Fibroblast of skin of left quadriceps (primary cell): ENCODE measurements around the gene TCEAL1.
"Not testable (repeated sequence)": the region's sequence is repeated elsewhere in the genome, so short reads cannot be mapped to it uniquely, and the experiment has no call there.

ENCODE experiments used
- DNase-seq, 2 experiments: peaks; one replicate each; pipeline ENCODE4 v3.0.0-alpha.2; 2013; ENCODE audit warnings: low read depth in 2 of 2

The TCEAL1 gene

GRCh38 chrX:103628386-103629317, at the start of gene TCEAL1:
TSS of gene TCEAL1 (plus strand) at chrX:103628975. CDS start at chrX:103629917, 942 bp downstream.
- no peak for DNase-seq

GRCh38 chrX:103584596-103584995, 44.2 kb upstream of the TCEAL1 start:
- no peak for DNase-seq

DNA sequence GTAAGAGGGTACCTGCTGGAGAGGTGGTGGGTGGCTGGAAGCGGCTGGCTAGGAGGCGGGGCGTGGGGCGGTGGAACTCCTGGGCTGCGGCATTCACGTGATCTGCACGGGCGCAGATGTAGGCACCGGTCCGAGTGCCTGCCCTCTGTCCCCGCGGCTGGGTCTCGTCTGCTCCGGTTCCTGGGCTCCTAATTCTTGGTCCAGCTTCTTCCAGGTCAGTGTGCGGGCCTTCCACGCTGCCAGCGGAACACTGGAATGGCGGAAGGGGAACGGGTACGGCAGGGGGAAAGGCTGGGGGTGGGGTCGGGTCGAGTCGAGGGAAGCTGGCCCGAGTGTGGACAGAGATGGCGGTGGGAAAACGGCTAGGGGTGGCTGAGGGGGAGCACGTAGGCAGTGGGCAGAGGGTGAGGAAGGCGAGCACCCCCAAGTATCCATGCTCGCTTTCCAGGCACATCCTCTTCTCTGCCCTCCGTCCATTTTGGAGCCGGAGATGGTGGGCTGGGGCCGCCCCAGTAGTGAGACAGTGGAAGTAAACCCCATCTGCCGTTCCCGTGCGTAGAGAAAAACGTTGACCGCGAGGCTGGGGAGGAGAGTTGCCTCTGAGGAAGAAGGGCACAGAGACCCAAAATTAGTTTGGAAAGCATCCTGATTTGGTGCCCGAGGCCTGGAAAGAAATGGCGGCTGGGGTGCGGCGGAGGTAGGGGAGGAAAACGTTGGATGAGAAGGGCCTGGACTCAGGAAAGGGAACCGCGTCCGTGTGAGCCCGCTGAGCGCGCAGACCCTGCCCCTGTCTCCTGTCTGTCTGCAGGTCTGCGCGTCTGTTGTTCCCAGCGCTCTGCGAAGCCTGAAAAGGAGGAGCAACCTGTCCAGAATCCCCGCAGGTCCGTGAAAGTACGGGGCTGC, 43.1 kb upstream of the TCEAL1 start, which contains the start of gene TCEAL4:
TSS of gene TCEAL4 (plus strand) at position 105 of the 903 bp plus-strand sequence. CDS start 1,161 bp downstream, outside the sequence.
- DNase-seq: no peak

DNA sequence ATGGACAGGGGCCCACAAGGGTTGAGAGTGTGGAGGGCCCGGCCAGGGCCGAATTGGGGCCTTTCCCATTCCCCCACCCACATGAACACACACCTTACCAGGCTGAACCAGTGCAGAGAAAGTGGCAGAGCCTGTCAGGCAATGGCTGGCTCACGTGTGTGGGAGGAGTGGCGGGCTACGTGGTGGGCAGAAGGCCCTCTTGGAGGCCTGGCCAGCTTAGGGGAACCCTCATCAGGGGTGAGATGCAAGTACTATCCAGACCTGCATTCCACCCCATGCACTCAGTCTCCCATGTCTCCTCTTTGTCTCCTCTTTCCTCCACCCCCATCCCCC, 42.5 kb upstream of the TCEAL1 start:
- DNase-seq: no peak

GRCh38 chrX:103586659-103587058, 42.1 kb upstream of the TCEAL1 start:
- DNase-seq: no peak

DNA sequence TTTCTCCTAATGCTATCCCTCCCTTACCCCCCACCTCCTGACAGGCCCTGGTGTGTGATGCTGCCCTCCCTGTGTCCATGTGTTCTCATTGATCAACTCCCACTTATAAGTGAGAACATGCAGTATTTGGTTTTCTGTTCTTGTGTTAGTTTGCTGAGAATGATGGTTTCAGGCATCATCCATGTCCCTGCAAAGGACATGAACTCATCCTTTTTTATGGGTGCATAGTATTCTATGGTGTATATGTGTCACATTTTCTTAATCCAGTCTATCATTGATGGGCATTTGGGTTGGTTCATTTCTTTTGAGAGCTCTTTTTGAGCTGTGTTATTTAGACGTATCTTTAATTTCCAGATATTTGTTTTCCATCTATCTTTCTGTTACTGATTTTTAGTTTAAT, 36.5 kb upstream of the TCEAL1 start:
- not testable (repeated sequence) for DNase-seq

- DNase-seq: not testable (repeated sequence)
Observed at GRCh38 chrX:103595202-103595601, 33.6 kb upstream of the TCEAL1 start.

DNA sequence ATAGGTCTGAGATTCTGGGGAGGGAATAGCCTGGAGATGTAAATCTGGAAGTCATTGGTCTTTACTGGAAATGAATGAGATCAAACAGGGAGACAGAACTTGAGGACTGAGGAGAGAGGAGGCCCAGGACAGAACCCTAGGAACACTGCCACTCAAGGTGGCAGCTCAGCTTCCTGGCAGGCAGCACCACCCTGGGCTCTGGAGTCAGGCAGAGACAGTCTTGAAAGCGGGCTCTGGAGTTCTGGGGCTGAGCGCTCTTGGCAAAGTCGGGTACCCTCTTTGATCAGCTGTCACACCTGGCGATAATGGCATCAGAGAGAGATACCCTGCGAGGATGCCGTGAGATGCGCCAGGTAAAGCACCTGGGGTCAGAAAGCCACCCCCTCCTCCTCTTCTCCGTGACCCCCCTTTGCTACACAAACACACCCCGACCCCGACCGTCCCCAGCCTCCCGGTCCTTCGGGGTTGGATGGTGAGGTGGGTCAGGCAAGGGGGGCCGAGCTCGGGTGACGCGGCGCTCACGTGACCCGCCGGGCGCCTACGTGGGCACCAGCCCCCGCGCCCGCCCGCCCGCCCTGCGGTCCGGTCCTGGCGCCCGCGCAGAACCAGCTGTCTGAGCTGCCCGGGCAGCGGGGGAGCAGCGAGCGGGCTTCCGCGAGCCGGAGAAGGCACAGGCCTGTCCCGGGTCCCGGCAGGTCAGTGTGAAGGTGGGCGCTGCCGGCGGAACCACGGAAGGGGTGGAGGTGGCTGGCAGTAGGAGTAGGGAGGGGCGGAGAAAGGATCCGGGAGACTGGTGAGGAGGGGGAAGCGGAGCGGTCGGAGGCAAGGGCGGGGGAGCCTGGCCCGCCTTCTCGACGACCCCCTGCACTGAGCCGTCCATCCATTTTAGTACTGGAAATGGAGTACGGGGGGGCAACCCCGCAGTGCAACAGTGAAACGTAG, 21.1 kb upstream of the TCEAL1 start, which contains the start of gene TCEAL3:
TSS of gene TCEAL3 (plus strand) at position 600 of the 942 bp plus-strand sequence. CDS start 1,102 bp downstream, outside the sequence.
- no peak for DNase-seq

- DNase-seq: no peak
Observed at GRCh38 chrX:103608306-103608963, 20.3 kb upstream of the TCEAL1 start.

- DNase-seq: no peak
Observed at GRCh38 chrX:103610282-103610681, 18.5 kb upstream of the TCEAL1 start.

DNA sequence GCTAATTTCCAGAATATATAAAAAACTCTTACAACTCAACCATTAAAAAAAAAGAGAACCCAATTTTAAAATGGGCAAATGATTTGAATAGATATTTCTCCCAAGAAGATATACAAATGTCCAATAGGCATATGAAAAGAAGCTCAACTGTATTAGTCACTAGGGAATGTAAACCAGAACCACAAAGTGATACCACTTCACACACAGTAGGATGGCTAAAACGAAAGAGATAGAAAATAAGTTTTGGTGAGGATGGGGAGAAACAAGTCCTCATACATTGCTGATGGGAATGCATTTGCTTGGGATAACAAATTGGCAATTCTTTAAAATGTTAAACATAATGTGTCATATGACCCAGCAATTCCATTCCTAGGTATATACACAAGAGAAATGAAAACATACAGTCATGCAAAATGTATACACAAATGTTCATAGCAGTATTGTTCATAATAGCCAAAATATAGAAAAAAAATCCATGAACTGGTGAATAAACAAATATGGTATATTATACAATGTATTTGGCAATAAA, 15.3 kb upstream of the TCEAL1 start:
- no peak for DNase-seq

GRCh38 chrX:103614999-103615398, 13.8 kb upstream of the TCEAL1 start:
- DNase-seq: no peak

- no peak for DNase-seq
Observed at GRCh38 chrX:103615781-103616371, 12.9 kb upstream of the TCEAL1 start.

GRCh38 chrX:103616676-103617186, 12.0 kb upstream of the TCEAL1 start:
- DNase-seq: no peak

GRCh38 chrX:103624111-103624510, 4.7 kb upstream of the TCEAL1 start:
- DNase-seq: no peak

DNA sequence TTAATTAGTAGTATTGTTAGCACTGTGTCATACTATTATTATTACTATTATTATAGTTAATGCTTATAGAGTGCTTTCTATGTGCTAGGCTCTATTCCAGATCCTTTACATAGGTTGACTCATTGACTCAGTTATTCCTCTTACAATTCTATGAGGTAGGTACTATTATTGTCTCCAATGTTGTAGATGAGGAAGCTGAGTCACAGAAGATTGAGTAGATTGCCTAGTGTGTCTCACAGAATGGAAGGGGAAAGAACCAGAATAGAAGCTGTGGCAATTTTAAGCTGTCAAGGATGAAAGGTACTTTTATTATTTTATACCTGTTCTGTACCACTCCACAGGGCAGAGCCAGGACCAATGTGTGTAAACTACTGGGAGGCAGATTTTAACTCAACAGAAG, 1.9 kb upstream of the TCEAL1 start:
- DNase-seq: no peak

- DNase-seq: peak; percentile 35 to 45
Observed at GRCh38 chrX:103629318-103630170, 769 bp downstream of the TCEAL1 start.

- DNase-seq: no peak
Observed at GRCh38 chrX:103630171-103630511, 1.4 kb downstream of the TCEAL1 start.

DNA sequence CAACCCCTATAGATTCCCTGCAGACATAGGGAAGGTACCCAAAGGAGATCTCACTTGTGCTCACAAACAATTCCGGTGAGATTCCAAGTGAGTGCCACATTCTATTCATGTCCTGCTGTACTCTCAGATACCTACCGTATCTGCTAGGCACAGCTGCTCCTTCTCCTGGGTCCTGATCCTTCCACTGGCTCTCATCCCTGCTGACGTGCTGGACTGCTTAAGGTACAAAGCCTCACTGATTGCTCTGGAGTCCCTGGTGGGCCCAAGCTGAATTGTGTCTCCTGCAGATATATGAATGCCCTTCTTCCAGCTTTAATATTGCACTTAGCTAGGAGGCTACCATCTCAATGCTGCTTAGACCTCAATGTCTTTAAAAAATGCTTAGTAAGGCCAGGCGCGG, 2.4 kb downstream of the TCEAL1 start:
- DNase-seq: no peak
